Spleen (tissue), 11 donors: ENCODE results near the gene DHRSX. TPM values are rescaled to one million over a fixed set of nuclear protein-coding genes. Genes with fewer than 3 reads are reported as not detected.

Source experiments
- DNase-seq: peaks from one replicate; pipeline ENCODE4 v3.0.0-alpha.2; 2020
- H3K27ac ChIP-seq, 8 donors: fragments of 200-600 bp; sonication (generic) in 7 of 8; 1 replicate in 4 of 8; 2 replicates in 4 of 8; pipeline versions ENCODE4 v1.5.0 to v1.8.0; 2016 to 2021; ENCODE audit warnings: inconsistent platforms in 4 of 8, mild to moderate bottlenecking in 4 of 8, moderate library complexity in 1 of 8
- H3K27me3 ChIP-seq, 7 donors: fragments of 200-600 bp; sonication (generic) in 6 of 7; replicated peaks in 1 of 7; 1 replicate in 4 of 7; 2 replicates in 3 of 7; pipeline versions ENCODE4 v1.5.0 to v1.8.0; 2016 to 2021; ENCODE audit warnings: inconsistent platforms in 3 of 7, mild to moderate bottlenecking in 1 of 7
- H3K36me3 ChIP-seq, 6 donors: fragments of 200-600 bp; sonication (generic) in 5 of 6; 1 replicate in 4 of 6; 2 replicates in 2 of 6; pipeline versions ENCODE4 v1.5.0 to v1.8.0; 2016 to 2021; ENCODE audit warnings: inconsistent platforms in 2 of 6
- H3K4me1 ChIP-seq, 6 donors: fragments of 200-600 bp; sonication (generic) in 5 of 6; 1 replicate in 3 of 6; 2 replicates in 3 of 6; pipeline versions ENCODE4 v1.5.0 to v1.8.0; 2016 to 2021; ENCODE audit warnings: inconsistent platforms in 3 of 6
- H3K4me3 ChIP-seq, 8 donors: fragments of 200-600 bp; sonication (generic) in 7 of 8; 1 replicate in 4 of 8; 2 replicates in 4 of 8; pipeline versions ENCODE4 v1.5.0 to v1.8.0; 2016 to 2021; ENCODE audit warnings: inconsistent platforms in 4 of 8, mild to moderate bottlenecking in 4 of 8, moderate library complexity in 2 of 8
- H3K9me3 ChIP-seq, 8 donors: fragments of 200-600 bp; sonication (generic) in 7 of 8; 1 replicate in 4 of 8; 2 replicates in 4 of 8; pipeline versions ENCODE4 v1.5.0 to v1.8.0; 2016 to 2021; ENCODE audit warnings: inconsistent platforms in 4 of 8
- CTCF ChIP-seq, 11 experiments: fragments of 200-600 bp in 7 of 11; fragments of 450-650 bp in 4 of 11; sonication (generic) in 4 of 11; IDR thresholded peaks in 8 of 11; conservative IDR thresholded peaks in 3 of 11; 1 replicate in 7 of 11; 2 replicates in 4 of 11; pipeline versions ENCODE4 v1.4.0 to v1.8.0; 2016 to 2021; ENCODE audit warnings: antibody characterized with exemption in 11 of 11, inconsistent platforms in 4 of 11, mild to moderate bottlenecking in 1 of 11
- POLR2A ChIP-seq, 3 donors: fragments of 450-650 bp; IDR thresholded peaks; one replicate each; pipeline ENCODE4 v1.5.1; 2017; ENCODE audit warnings: antibody characterized with exemption in 3 of 3, mild to moderate bottlenecking in 1 of 3
- POLR2AphosphoS5 ChIP-seq, 3 donors: sonication (generic); formaldehyde crosslinking; IDR thresholded peaks; one replicate each; pipeline ENCODE4 v1.5.1; 2017; ENCODE audit warnings: antibody characterized with exemption in 3 of 3
- WGBS, 5 donors: extraction: QIAGEN DNeasy Blood & Tissue Kit in 3 of 5; methylation state at CpG; one replicate each; pipeline versions ENCODE4 v1.1.5 to v1.1.7; 2013 to 2018; 5-methylcytosine and 5-hydroxymethylcytosine counted together
- intact Hi-C: fragments of 100-400 bp; cut with DNase I; formaldehyde crosslinking; loops from one replicate; pipeline ENCODE4 v1.15.0; 2023; ENCODE audit warnings: low total_unique reads
- polyA plus RNA-seq, 3 donors: library from polyadenylated mRNA; stranded (reverse); fragments of 200-250 nt; gene quantifications; one replicate each; pipeline ENCODE4 v1.2.1, GENCODE V29; 2013
- total RNA-seq, 7 donors: library from RNA; depleted of rRNA in 3 of 7; stranded (reverse); fragments of >200 nt in 3 of 7; fragmentation: NEBNext Ultra II Directional in 4 of 7; extraction: Animal tissue kit (Norgen Biotek cat#: 25700) in 4 of 7; gene quantifications; one replicate each; pipeline versions ENCODE4 v1.1.0 to v1.2.1, GENCODE V29; 2016 to 2021
- donor health status: healthy with polysubstance abuse.
- donor health status: DM: no; HTN: no; CAD: no; lungs with moderate emphysema.
- donor health status: DM: no; HTN: no; CAD: no.
- donor health status: Bipolar disorder and iron deficiency.
- donor health status: healthy.
- donor health status: DM: no; HTN: no; CAD: no.
- donor health status: DM: yes; HTN: yes; CAD: no.

The DHRSX gene
- total and polyA plus RNA-seq, 10 donors = 5.5 to 29.6 (median 23.2) TPM

- Histone ChIP-seq H3K36me3 (peaks cover 0 to 12% (median 0%) of the 10 kb centered on the region in 6 donors), H3K27ac (no peak overlapping the region), H3K27me3 (no peaks in the 10 kb centered on the region), H3K4me3 (no peak overlapping the region), H3K4me1 (no peaks in the 10 kb centered on the region), H3K9me3 (peaks cover 0 to 43% (median 25%) of the 10 kb centered on the region in 8 donors)
- intact Hi-C loops = no loop called here
- 90 to 95% (median 93%) methylated on average over 12 of the region's 12 CpGs for WGBS, 5 donors
- no peak for DNase-seq
- TF ChIP-seq CTCF (IDR thresholded peaks at IDR 0.05 in 8 of 11, conservative IDR thresholded peaks at IDR 0.05 in 3 of 11) = no peak
- no peak for TF ChIP-seq POLR2AphosphoS5 (IDR thresholded peaks at IDR 0.05)
- TF ChIP-seq POLR2A (IDR thresholded peaks at IDR 0.05) = no peak
Measured at GRCh38 chrX:2252331-2253065, 248.3 kb downstream of the DHRSX start.

GRCh38 chrX:2251211-2251610, 249.6 kb downstream of the DHRSX start:
- DNase-seq = peak; percentile 1
- intact Hi-C loops = no loop called here
- Histone ChIP-seq H3K36me3 (peaks cover 0 to 12% (median 0%) of the 10 kb centered on the region in 6 donors), H3K27me3 (no peaks in the 10 kb centered on the region), H3K4me1 (no peaks in the 10 kb centered on the region), H3K9me3 (peaks cover 0 to 44% (median 25%) of the 10 kb centered on the region in 8 donors), H3K27ac (no peak overlapping the region), H3K4me3 (no peak overlapping the region)
- no peak for TF ChIP-seq POLR2A (IDR thresholded peaks at IDR 0.05)
- no peak for TF ChIP-seq POLR2AphosphoS5 (IDR thresholded peaks at IDR 0.05)
- no peak for TF ChIP-seq CTCF (IDR thresholded peaks at IDR 0.05 in 8 of 11, conservative IDR thresholded peaks at IDR 0.05 in 3 of 11)
- 75 to 86% (median 82%) methylated on average over 5 of the region's 5 CpGs for WGBS, 5 donors

GRCh38 chrX:2243913-2244460, 256.8 kb downstream of the DHRSX start:
- no peak for DNase-seq
- intact Hi-C loops = no loop called here
- WGBS, 5 donors = 80 to 90% (median 85%) methylated on average over 12 of the region's 12 CpGs

More at GRCh38 chrX:2243913-2244460, 256.8 kb downstream of the DHRSX start:
- TF ChIP-seq POLR2AphosphoS5 (IDR thresholded peaks at IDR 0.05) (no peak), POLR2A (IDR thresholded peaks at IDR 0.05) (no peak), CTCF (IDR thresholded peaks at IDR 0.05 in 8 of 11, conservative IDR thresholded peaks at IDR 0.05 in 3 of 11) (no peak)
- Histone ChIP-seq H3K4me3 (no peak overlapping the region), H3K4me1 (no peaks in the 10 kb centered on the region), H3K27ac (no peak overlapping the region), H3K9me3 (peaks cover 0 to 28% (median 1%) of the 10 kb centered on the region in 8 donors), H3K27me3 (no peaks in the 10 kb centered on the region), H3K36me3 (peaks cover 0 to 42% (median 20%) of the 10 kb centered on the region in 6 donors)
